Panc1 (cell line): Measurements from ENCODE around the gene AKT3. TPM values are rescaled to one million over a fixed set of nuclear protein-coding genes. Genes with fewer than 3 reads are reported as not detected.

Experiments used
- ATAC-seq: fragments of 200-7000 bp; cut with Tn5 transposase; 2 replicates; pipeline ENCODE4 v1.9.1; 2020; ENCODE audit warnings: mild to moderate bottlenecking, moderate library complexity
- BruUV-seq: library from RNA; stranded (reverse); fragments of 400-500 nt; replicated peaks from 2 replicates; lab custom pipeline; 2021; lab: Mats Ljungman, UMichigan
- CTCF ChIA-PET: fragments of 300-600 bp; sonication (Branson Sonifier 250); formaldehyde crosslinking; loops from one replicate; lab custom pipeline; 2022; ENCODE audit warnings: antibody characterized with exemption; lab: Charles Lee
- POLR2A ChIA-PET: fragments of 300-600 bp; sonication (Branson Sonifier 250); formaldehyde crosslinking; loops from one replicate; lab custom pipeline; 2022; ENCODE audit warnings: antibody characterized with exemption; lab: Charles Lee
- DNase-seq: peaks from one replicate; pipeline ENCODE4 v3.0.0-alpha.2; 2010; ENCODE audit warnings: low read depth, low spot score
- H3K27ac ChIP-seq: 2 replicates; pipeline ENCODE4 v1.5.1; 2011; ENCODE audit warnings: mild to moderate bottlenecking, low read length, inconsistent platforms
- H3K27me3 ChIP-seq: fragments of 200-500 bp; sonication (Bioruptor generic); 2 replicates; pipeline ENCODE4 v1.6.0; 2014; ENCODE audit warnings: low read length, inconsistent platforms; ENCODE audit not compliant: control insufficient read depth, insufficient read depth
- H3K36me3 ChIP-seq: fragments of 200-500 bp; sonication (Bioruptor generic); 2 replicates; pipeline ENCODE4 v1.5.1; 2014; ENCODE audit warnings: inconsistent platforms, mild to moderate bottlenecking, low read length, moderate library complexity; ENCODE audit not compliant: control insufficient read depth, insufficient read depth
- H3K4me1 ChIP-seq: 2 replicates; pipeline ENCODE4 v1.5.1; 2011; ENCODE audit warnings: inconsistent platforms, mild to moderate bottlenecking, low read length, moderate library complexity; ENCODE audit not compliant: control insufficient read depth, insufficient read depth
- H3K4me3 ChIP-seq, 2 experiments: 2 replicates each; pipeline ENCODE4 v1.5.1; 2011 to 2012; ENCODE audit warnings: low read depth in 2 of 2, low read length in 2 of 2, mild to moderate bottlenecking in 2 of 2, inconsistent platforms in 1 of 2, moderate library complexity in 1 of 2
- H3K9me3 ChIP-seq: fragments of 200-500 bp; sonication (Bioruptor generic); 2 replicates; pipeline ENCODE4 v1.5.1; 2014; ENCODE audit warnings: low read depth, mild to moderate bottlenecking, inconsistent platforms, low read length, moderate library complexity; ENCODE audit not compliant: control insufficient read depth, insufficient read depth
- POLR2AphosphoS5 ChIP-seq: IDR thresholded peaks from 2 replicates; pipeline ENCODE4 v1.6.1; 2012; ENCODE audit warnings: mild to moderate bottlenecking, low read depth, low read length, moderate library complexity
- SIN3A ChIP-seq: IDR thresholded peaks from 2 replicates; pipeline ENCODE4 v1.6.1; 2012; ENCODE audit warnings: low read depth, mild to moderate bottlenecking, low read length, moderate library complexity, borderline replicate concordance; ENCODE audit not compliant: insufficient read depth
- TCF7L2 ChIP-seq: IDR thresholded peaks from 2 replicates; pipeline ENCODE4 v1.6.1; 2011; ENCODE audit warnings: mild to moderate bottlenecking, low read depth, low read length, inconsistent platforms
- in situ Hi-C: cut with HindIII; loops from 2 replicates; pipeline ENCODE4 v1.10.0; 2016; ENCODE audit warnings: low sequenced_read_pairs, low pct_unique_long_range_greater_than_20kb
- intact Hi-C: fragments of 100-400 bp; cut with micrococcal nuclease; formaldehyde crosslinking; loops from one replicate; pipeline ENCODE4 v1.10.0; 2022; ENCODE audit not compliant: unreplicated experiment
- total RNA-seq: library from RNA; stranded (reverse); gene quantifications from one replicate; pipeline ENCODE4 v1.2.1, GENCODE V29; 2021; ENCODE audit not compliant: unreplicated experiment
- TF ChIP-seq, protein P1 (sequence below): fragments of 450-650 bp; IDR thresholded peaks from 2 replicates; pipeline ENCODE4 v1.5.1; 2017; ENCODE audit warnings: mild to moderate bottlenecking
- TF ChIP-seq, protein P2 (sequence below), 2 experiments: IDR thresholded peaks; 2 replicates each; pipeline ENCODE4 v1.6.1; 2011 to 2012; ENCODE audit warnings: low read depth in 2 of 2, control low read depth in 1 of 2, low read length in 1 of 2, mild to moderate bottlenecking in 1 of 2, moderate library complexity in 1 of 2; ENCODE audit not compliant: insufficient read depth in 1 of 2

Gene AKT3
- total RNA-seq, 1 experiment from 2014 or later, result 11.0 TPM

DNA sequence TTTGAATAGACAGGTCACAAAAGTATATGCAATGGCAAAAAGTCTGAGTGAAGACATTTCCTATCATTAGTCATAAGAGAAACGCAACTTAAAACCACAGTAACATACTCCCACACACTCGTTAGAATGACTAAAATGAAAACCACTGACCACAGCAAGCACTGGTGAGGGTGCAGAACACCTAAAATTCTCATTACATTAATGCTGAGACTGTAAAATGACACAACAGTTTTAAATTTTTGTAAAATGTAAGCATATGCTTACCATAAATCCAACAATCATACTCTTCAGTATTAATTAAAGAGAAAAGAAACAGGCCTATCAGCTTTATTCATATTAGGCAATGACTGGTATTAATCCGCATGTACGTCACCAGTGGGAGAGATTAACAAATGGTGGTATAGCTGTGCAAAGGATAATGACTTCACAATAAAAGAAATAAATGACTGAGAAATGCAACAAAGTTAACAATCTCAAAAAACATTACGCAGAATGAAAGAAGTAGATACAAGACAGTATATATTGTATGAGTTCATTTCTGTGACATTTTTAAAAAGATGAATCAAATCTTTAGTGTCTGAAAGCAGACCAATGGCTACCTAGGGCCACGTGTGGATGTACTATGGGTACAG, 253.5 kb downstream of the AKT3 start:
- ATAC-seq, result no peak
- in situ Hi-C loops, result no loop called here

DNA sequence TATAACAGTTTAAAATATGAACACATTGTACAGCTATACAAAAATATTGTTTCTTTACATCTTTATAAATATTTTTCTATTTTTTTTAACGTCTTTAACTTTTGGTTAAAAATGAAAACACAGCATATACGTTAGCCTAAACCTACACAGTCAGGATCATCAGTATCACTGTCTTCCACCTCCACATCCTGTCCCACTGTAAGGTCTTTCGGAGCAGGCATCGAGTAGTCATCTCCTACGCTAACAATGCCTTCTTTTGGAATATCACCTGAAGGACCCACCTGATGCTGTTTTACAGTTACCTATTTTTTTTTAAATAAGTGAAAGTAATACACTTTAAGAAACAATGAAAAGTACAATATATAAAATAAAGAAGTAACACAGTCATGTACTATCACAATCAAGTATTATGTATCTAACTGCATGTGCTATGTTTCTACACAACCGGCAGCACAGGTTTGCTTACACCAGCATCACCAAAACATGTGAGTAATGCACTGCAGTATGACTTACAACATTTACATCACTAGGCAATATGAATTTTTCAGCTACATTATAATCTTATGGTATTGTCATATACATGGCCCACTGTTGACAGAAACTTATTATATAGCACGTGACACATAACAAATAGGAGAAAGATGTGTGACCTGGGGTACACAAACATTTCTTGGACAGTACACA, 254.4 kb downstream of the AKT3 start:
- no peak for ATAC-seq
- no TSS peak for BruUV-seq
- ChIA-PET POLR2A (no interaction called here), CTCF (no interaction called here)
- Histone ChIP-seq H3K9me3 (no peaks in the 10 kb centered on the region), H3K4me3 (no peak overlapping the region), H3K27me3 (no peaks in the 10 kb centered on the region), H3K4me1 (no peaks in the 10 kb centered on the region), H3K36me3 (no peaks in the 10 kb centered on the region), H3K27ac (no peak overlapping the region)
- TF ChIP-seq, protein P1, sequence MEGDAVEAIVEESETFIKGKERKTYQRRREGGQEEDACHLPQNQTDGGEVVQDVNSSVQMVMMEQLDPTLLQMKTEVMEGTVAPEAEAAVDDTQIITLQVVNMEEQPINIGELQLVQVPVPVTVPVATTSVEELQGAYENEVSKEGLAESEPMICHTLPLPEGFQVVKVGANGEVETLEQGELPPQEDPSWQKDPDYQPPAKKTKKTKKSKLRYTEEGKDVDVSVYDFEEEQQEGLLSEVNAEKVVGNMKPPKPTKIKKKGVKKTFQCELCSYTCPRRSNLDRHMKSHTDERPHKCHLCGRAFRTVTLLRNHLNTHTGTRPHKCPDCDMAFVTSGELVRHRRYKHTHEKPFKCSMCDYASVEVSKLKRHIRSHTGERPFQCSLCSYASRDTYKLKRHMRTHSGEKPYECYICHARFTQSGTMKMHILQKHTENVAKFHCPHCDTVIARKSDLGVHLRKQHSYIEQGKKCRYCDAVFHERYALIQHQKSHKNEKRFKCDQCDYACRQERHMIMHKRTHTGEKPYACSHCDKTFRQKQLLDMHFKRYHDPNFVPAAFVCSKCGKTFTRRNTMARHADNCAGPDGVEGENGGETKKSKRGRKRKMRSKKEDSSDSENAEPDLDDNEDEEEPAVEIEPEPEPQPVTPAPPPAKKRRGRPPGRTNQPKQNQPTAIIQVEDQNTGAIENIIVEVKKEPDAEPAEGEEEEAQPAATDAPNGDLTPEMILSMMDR, result no peak
- TF ChIP-seq, protein P2, sequence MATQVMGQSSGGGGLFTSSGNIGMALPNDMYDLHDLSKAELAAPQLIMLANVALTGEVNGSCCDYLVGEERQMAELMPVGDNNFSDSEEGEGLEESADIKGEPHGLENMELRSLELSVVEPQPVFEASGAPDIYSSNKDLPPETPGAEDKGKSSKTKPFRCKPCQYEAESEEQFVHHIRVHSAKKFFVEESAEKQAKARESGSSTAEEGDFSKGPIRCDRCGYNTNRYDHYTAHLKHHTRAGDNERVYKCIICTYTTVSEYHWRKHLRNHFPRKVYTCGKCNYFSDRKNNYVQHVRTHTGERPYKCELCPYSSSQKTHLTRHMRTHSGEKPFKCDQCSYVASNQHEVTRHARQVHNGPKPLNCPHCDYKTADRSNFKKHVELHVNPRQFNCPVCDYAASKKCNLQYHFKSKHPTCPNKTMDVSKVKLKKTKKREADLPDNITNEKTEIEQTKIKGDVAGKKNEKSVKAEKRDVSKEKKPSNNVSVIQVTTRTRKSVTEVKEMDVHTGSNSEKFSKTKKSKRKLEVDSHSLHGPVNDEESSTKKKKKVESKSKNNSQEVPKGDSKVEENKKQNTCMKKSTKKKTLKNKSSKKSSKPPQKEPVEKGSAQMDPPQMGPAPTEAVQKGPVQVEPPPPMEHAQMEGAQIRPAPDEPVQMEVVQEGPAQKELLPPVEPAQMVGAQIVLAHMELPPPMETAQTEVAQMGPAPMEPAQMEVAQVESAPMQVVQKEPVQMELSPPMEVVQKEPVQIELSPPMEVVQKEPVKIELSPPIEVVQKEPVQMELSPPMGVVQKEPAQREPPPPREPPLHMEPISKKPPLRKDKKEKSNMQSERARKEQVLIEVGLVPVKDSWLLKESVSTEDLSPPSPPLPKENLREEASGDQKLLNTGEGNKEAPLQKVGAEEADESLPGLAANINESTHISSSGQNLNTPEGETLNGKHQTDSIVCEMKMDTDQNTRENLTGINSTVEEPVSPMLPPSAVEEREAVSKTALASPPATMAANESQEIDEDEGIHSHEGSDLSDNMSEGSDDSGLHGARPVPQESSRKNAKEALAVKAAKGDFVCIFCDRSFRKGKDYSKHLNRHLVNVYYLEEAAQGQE (IDR thresholded peaks at IDR 0.05; ENCODE audit: insufficient read depth in 1 of 2, low read depth in 2 of 2, low read length in 1 of 2), result no peak
- no peak for TF ChIP-seq TCF7L2
- in situ Hi-C loops, result no loop called here
- no peak for DNase-seq
- intact Hi-C loops, result no loop called here

More for the DNA sequence above, 253.5 kb downstream of the AKT3 start:
- ChIA-PET POLR2A (no interaction called here), CTCF (no interaction called here)
- H3K27me3 ChIP-seq, result no peaks in the 10 kb centered on the region
- no TSS peak for BruUV-seq
- intact Hi-C loops, result no loop called here
- no peaks in the 10 kb centered on the region for H3K36me3 ChIP-seq
- H3K9me3 ChIP-seq, result no peaks in the 10 kb centered on the region
- H3K4me1 ChIP-seq, result no peaks in the 10 kb centered on the region
- DNase-seq, result no peak
- no peak overlapping the region for H3K4me3 ChIP-seq
- TF ChIP-seq, protein P2 (IDR thresholded peaks at IDR 0.05; ENCODE audit: insufficient read depth in 1 of 2, low read depth in 2 of 2, low read length in 1 of 2), result no peak
- TF ChIP-seq POLR2AphosphoS5 (no peak), SIN3A (no peak), TCF7L2 (no peak)
- TF ChIP-seq, protein P1, result no peak
- no peak overlapping the region for H3K27ac ChIP-seq
